ENCODE results near the gene HMX1.

The HMX1 gene

GRCh38 chr4:8854931-8855330, 16.7 kb downstream of the HMX1 start:
- DNase-seq: no peak

- no peak for DNase-seq
Measured at GRCh38 chr4:8854016-8854415, 17.6 kb downstream of the HMX1 start.

- DNase-seq: no peak
Measured at GRCh38 chr4:8853249-8853648, 18.4 kb downstream of the HMX1 start.

- no peak for DNase-seq
Measured at GRCh38 chr4:8852118-8852704, 19.4 kb downstream of the HMX1 start.

GRCh38 chr4:8851321-8852117, 20.1 kb downstream of the HMX1 start:
- no peak for DNase-seq

- DNase-seq: no peak
Measured at GRCh38 chr4:8850830-8851188, 20.8 kb downstream of the HMX1 start.

GRCh38 chr4:8850074-8850829, 21.4 kb downstream of the HMX1 start:
- no peak for DNase-seq

- DNase-seq: no peak
Measured at GRCh38 chr4:8849266-8850073, 22.2 kb downstream of the HMX1 start.

- no peak for DNase-seq
Measured at GRCh38 chr4:8848507-8849265, 23.0 kb downstream of the HMX1 start.

- no peak for DNase-seq
Measured at GRCh38 chr4:8847764-8848163, 23.9 kb downstream of the HMX1 start.

GRCh38 chr4:8847331-8847730, 24.3 kb downstream of the HMX1 start:
- DNase-seq: no peak

- no peak for DNase-seq
Measured at GRCh38 chr4:8846826-8847225, 24.8 kb downstream of the HMX1 start.

GRCh38 chr4:8846046-8846720, 25.5 kb downstream of the HMX1 start:
- no peak for DNase-seq

- no peak for DNase-seq
Measured at GRCh38 chr4:8844976-8845690, 26.5 kb downstream of the HMX1 start.

- no peak for DNase-seq
Measured at GRCh38 chr4:8843597-8843996, 28.0 kb downstream of the HMX1 start.

GRCh38 chr4:8842614-8843013, 29.0 kb downstream of the HMX1 start:
- no peak for DNase-seq

GRCh38 chr4:8841678-8842268, 29.9 kb downstream of the HMX1 start:
- no peak for DNase-seq

- DNase-seq: no peak
Measured at GRCh38 chr4:8840816-8841455, 30.7 kb downstream of the HMX1 start.

GRCh38 chr4:8840006-8840793, 31.4 kb downstream of the HMX1 start:
- no peak for DNase-seq

Data from SIG-M5 (cell line).